GM19395 (cell line): ENCODE results near the gene TMEM52B.
"Not testable (repeated sequence)": the region's sequence is repeated elsewhere in the genome, so short reads cannot be mapped to it uniquely, and the experiment has no call there.

Source experiments
- ATAC-seq: cut with Tn5 transposase; IDR thresholded peaks from one replicate; pipeline ENCODE4 v1.9.1; 2021; ENCODE audit warnings: mild to moderate bottlenecking, moderate library complexity; ENCODE audit not compliant: unreplicated experiment

The TMEM52B gene

GRCh38 chr12:10170216-10170615, 8.6 kb upstream of the TMEM52B start:
- no peak for ATAC-seq

GRCh38 chr12:10171973-10172728, 6.7 kb upstream of the TMEM52B start, which contains the start of gene OLR1:
OLR1 (minus strand) TSS chr12:10172132; CDS start chr12:10172077, 55 bp downstream.
- no peak for ATAC-seq

- no peak for ATAC-seq
Observed at GRCh38 chr12:10174986-10175614, 3.7 kb upstream of the TMEM52B start.

- ATAC-seq, result no peak
Observed at GRCh38 chr12:10175846-10176636, 2.8 kb upstream of the TMEM52B start.

- no peak for ATAC-seq
Observed at GRCh38 chr12:10179776-10180181, 947 bp downstream of the TMEM52B start.

- ATAC-seq, result no peak
Observed at GRCh38 chr12:10182354-10183049, 3.7 kb downstream of the TMEM52B start.

GRCh38 chr12:10184261-10184843, 5.5 kb downstream of the TMEM52B start:
- no peak for ATAC-seq

GRCh38 chr12:10186299-10186698, 7.5 kb downstream of the TMEM52B start:
- ATAC-seq, result no peak

- not testable (repeated sequence) for ATAC-seq
Observed at GRCh38 chr12:10186958-10187357, 8.1 kb downstream of the TMEM52B start.

- no peak for ATAC-seq
Observed at GRCh38 chr12:10189653-10190052, 10.8 kb downstream of the TMEM52B start.

- peak; percentile 86 for ATAC-seq
Observed at GRCh38 chr12:10190558-10191388, 11.9 kb downstream of the TMEM52B start.

GRCh38 chr12:10191865-10192264, 13.0 kb downstream of the TMEM52B start:
- ATAC-seq, result no peak

- ATAC-seq, result no peak
Observed at GRCh38 chr12:10194160-10194670, 15.4 kb downstream of the TMEM52B start.

- ATAC-seq, result peak; percentile 93
Observed at GRCh38 chr12:10196210-10196609, 17.4 kb downstream of the TMEM52B start.

- ATAC-seq, result no peak
Observed at GRCh38 chr12:10197879-10198278, 19.0 kb downstream of the TMEM52B start.

GRCh38 chr12:10204495-10204894, 25.7 kb downstream of the TMEM52B start:
- not testable (repeated sequence) for ATAC-seq

GRCh38 chr12:10205220-10205807, 26.5 kb downstream of the TMEM52B start:
- ATAC-seq, result no peak

- ATAC-seq, result no peak
Observed at GRCh38 chr12:10207136-10207535, 28.3 kb downstream of the TMEM52B start.

- no peak for ATAC-seq
Observed at GRCh38 chr12:10210225-10210624, 31.4 kb downstream of the TMEM52B start.
